Measurements from ENCODE around the gene CENPP. TPM values are rescaled to one million over a fixed set of nuclear protein-coding genes. Genes with fewer than 3 reads are reported as not detected.

CENPP gene
- total RNA-seq, 1 donor from 2014 or later = 1.9 TPM

GRCh38 chr9:92432350-92432749 is 106.6 kb downstream of the CENPP start:
- Histone ChIP-seq H3K9ac (ENCODE audit: low read length) (no peak overlapping the region), H3K4me1 (ENCODE audit: insufficient read depth, low read length) (no peaks in the 10 kb centered on the region), H3K9me3 (ENCODE audit: insufficient read depth, low read depth, low read length) (no peaks in the 10 kb centered on the region), H3K4me2 (ENCODE audit: low read length) (no peak overlapping the region), H3K36me3 (ENCODE audit: insufficient read depth, low read length) (no peaks in the 10 kb centered on the region), H2AFZ (ENCODE audit: low read depth, low read length) (no peak overlapping the region), H3K4me3 (ENCODE audit: insufficient read depth, low read depth, low read length) (no peak overlapping the region), H3K27me3 (ENCODE audit: insufficient read depth, low read length) (no peaks in the 10 kb centered on the region), H3K27ac (ENCODE audit: low read depth, low read length) (no peak overlapping the region), H4K20me1 (ENCODE audit: insufficient read depth, low read length) (no peaks in the 10 kb centered on the region), H3K79me2 (ENCODE audit: insufficient read depth, low read length) (no peaks in the 10 kb centered on the region)
- Mint-ChIP-seq H3K36me3 (ENCODE audit: low read depth, unreplicated experiment) (no peaks in the 10 kb centered on the region), H3K9me3 (ENCODE audit: unreplicated experiment) (no peaks in the 10 kb centered on the region), H3K4me3 (ENCODE audit: unreplicated experiment) (no peak overlapping the region), H3K27ac (ENCODE audit: unreplicated experiment) (no peak overlapping the region), H3K27me3 (ENCODE audit: low read depth, unreplicated experiment) (no peaks in the 10 kb centered on the region), H3K4me1 (ENCODE audit: low read depth, unreplicated experiment) (no peaks in the 10 kb centered on the region)
- no peak for DNase-seq (ENCODE audit: low read depth)
- no peak for FAIRE-seq
- TF ChIP-seq EZH2 (IDR thresholded peaks at IDR 0.05; ENCODE audit: insufficient read depth, low read length) = no peak
- no peak for TF ChIP-seq CTCF (IDR thresholded peaks at IDR 0.05; ENCODE audit: insufficient read depth, low read depth, low read length)

GRCh38 chr9:92432972-92433548 is 107.3 kb downstream of the CENPP start:
- no peak for FAIRE-seq
- no peaks in the 10 kb centered on the region for H3K36me3 Mint-ChIP-seq (ENCODE audit: low read depth, unreplicated experiment)
- H3K36me3 ChIP-seq (ENCODE audit: insufficient read depth, low read length) = no peaks in the 10 kb centered on the region
- no peak overlapping the region for H3K4me2 ChIP-seq (ENCODE audit: low read length)
- H3K9me3 ChIP-seq (ENCODE audit: insufficient read depth, low read depth, low read length) = no peaks in the 10 kb centered on the region
- no peaks in the 10 kb centered on the region for H3K4me1 Mint-ChIP-seq (ENCODE audit: low read depth, unreplicated experiment)
- H3K27me3 ChIP-seq (ENCODE audit: insufficient read depth, low read length) = no peaks in the 10 kb centered on the region
- no peak overlapping the region for H3K27ac Mint-ChIP-seq (ENCODE audit: unreplicated experiment)
- no peaks in the 10 kb centered on the region for H3K79me2 ChIP-seq (ENCODE audit: insufficient read depth, low read length)
- H3K4me3 ChIP-seq (ENCODE audit: insufficient read depth, low read depth, low read length) = no peak overlapping the region
- no peaks in the 10 kb centered on the region for H3K4me1 ChIP-seq (ENCODE audit: insufficient read depth, low read length)
- H3K27me3 Mint-ChIP-seq (ENCODE audit: low read depth, unreplicated experiment) = no peaks in the 10 kb centered on the region
- no peaks in the 10 kb centered on the region for H3K9me3 Mint-ChIP-seq (ENCODE audit: unreplicated experiment)
- H4K20me1 ChIP-seq (ENCODE audit: insufficient read depth, low read length) = no peaks in the 10 kb centered on the region
- no peak overlapping the region for H3K9ac ChIP-seq (ENCODE audit: low read length)
- H3K27ac ChIP-seq (ENCODE audit: low read depth, low read length) = no peak overlapping the region
- DNase-seq (ENCODE audit: low read depth) = no peak
- no peak overlapping the region for H2AFZ ChIP-seq (ENCODE audit: low read depth, low read length)
- H3K4me3 Mint-ChIP-seq (ENCODE audit: unreplicated experiment) = no peak overlapping the region
- TF ChIP-seq CTCF (IDR thresholded peaks at IDR 0.05; ENCODE audit: insufficient read depth, low read depth, low read length) (no peak), EZH2 (IDR thresholded peaks at IDR 0.05; ENCODE audit: insufficient read depth, low read length) (no peak)

- H3K4me1 Mint-ChIP-seq (ENCODE audit: low read depth, unreplicated experiment) = peaks cover 6% of the 10 kb centered on the region
- Histone ChIP-seq H3K27ac (ENCODE audit: low read depth, low read length) (no peak overlapping the region), H3K4me2 (ENCODE audit: low read length) (no peak overlapping the region), H3K36me3 (ENCODE audit: insufficient read depth, low read length) (no peaks in the 10 kb centered on the region), H3K4me1 (ENCODE audit: insufficient read depth, low read length) (peaks cover 8% of the 10 kb centered on the region), H3K4me3 (ENCODE audit: insufficient read depth, low read depth, low read length) (no peak overlapping the region), H4K20me1 (ENCODE audit: insufficient read depth, low read length) (no peaks in the 10 kb centered on the region), H3K9ac (ENCODE audit: low read length) (no peak overlapping the region), H2AFZ (ENCODE audit: low read depth, low read length) (no peak overlapping the region), H3K27me3 (ENCODE audit: insufficient read depth, low read length) (no peaks in the 10 kb centered on the region), H3K79me2 (ENCODE audit: insufficient read depth, low read length) (no peaks in the 10 kb centered on the region), H3K9me3 (ENCODE audit: insufficient read depth, low read depth, low read length) (no peaks in the 10 kb centered on the region)
- no peaks in the 10 kb centered on the region for H3K27me3 Mint-ChIP-seq (ENCODE audit: low read depth, unreplicated experiment)
- H3K9me3 Mint-ChIP-seq (ENCODE audit: unreplicated experiment) = no peaks in the 10 kb centered on the region
- no peak overlapping the region for H3K27ac Mint-ChIP-seq (ENCODE audit: unreplicated experiment)
- no peak for FAIRE-seq
- DNase-seq (ENCODE audit: low read depth) = no peak
- no peak overlapping the region for H3K4me3 Mint-ChIP-seq (ENCODE audit: unreplicated experiment)
- H3K36me3 Mint-ChIP-seq (ENCODE audit: low read depth, unreplicated experiment) = no peaks in the 10 kb centered on the region
- no peak for TF ChIP-seq CTCF (IDR thresholded peaks at IDR 0.05; ENCODE audit: insufficient read depth, low read depth, low read length)
- no peak for TF ChIP-seq EZH2 (IDR thresholded peaks at IDR 0.05; ENCODE audit: insufficient read depth, low read length)
Observed at GRCh38 chr9:92435263-92435662, 109.5 kb downstream of the CENPP start.

Data from astrocyte (in vitro differentiated cells and primary cell).